ENCODE results near the gene HDLBP.

GRCh38 chr2:241184901-241185300 is 130.6 kb downstream of the HDLBP start:
- TF ChIP-seq, protein P1, sequence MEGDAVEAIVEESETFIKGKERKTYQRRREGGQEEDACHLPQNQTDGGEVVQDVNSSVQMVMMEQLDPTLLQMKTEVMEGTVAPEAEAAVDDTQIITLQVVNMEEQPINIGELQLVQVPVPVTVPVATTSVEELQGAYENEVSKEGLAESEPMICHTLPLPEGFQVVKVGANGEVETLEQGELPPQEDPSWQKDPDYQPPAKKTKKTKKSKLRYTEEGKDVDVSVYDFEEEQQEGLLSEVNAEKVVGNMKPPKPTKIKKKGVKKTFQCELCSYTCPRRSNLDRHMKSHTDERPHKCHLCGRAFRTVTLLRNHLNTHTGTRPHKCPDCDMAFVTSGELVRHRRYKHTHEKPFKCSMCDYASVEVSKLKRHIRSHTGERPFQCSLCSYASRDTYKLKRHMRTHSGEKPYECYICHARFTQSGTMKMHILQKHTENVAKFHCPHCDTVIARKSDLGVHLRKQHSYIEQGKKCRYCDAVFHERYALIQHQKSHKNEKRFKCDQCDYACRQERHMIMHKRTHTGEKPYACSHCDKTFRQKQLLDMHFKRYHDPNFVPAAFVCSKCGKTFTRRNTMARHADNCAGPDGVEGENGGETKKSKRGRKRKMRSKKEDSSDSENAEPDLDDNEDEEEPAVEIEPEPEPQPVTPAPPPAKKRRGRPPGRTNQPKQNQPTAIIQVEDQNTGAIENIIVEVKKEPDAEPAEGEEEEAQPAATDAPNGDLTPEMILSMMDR (IDR thresholded peaks at IDR 0.05), result no peak
- no peak for TF ChIP-seq POLR2A (IDR thresholded peaks at IDR 0.05)

Measured in Peyer's patch (tissue), 4 donors.